GM18502 (cell line): ENCODE data around the gene METTL15.
"Not testable (repeated sequence)": the region's sequence is repeated elsewhere in the genome, so short reads cannot be mapped to it uniquely, and the experiment has no call there.

Experiments used
- ATAC-seq: cut with Tn5 transposase; IDR thresholded peaks from one replicate; pipeline ENCODE4 v1.9.1; 2021; ENCODE audit warnings: mild to moderate bottlenecking; ENCODE audit not compliant: unreplicated experiment, poor library complexity

Gene METTL15

GRCh38 chr11:28353991-28354390 lies 245.8 kb downstream of the METTL15 start:
- no peak for ATAC-seq

GRCh38 chr11:28366549-28367346 lies 258.6 kb downstream of the METTL15 start:
- no peak for ATAC-seq

- ATAC-seq = not testable (repeated sequence)
Measured at GRCh38 chr11:28378095-28378494, 269.9 kb downstream of the METTL15 start.
